Heart right ventricle (tissue), 16 donors: ENCODE measurements around the gene NEK4. TPM values are rescaled to one million over a fixed set of nuclear protein-coding genes. Genes with fewer than 3 reads are reported as not detected.

Experiments
- ATAC-seq, 8 donors: fragments of 200-7000 bp; cut with Tn5 transposase; one replicate each; pipeline ENCODE4 v1.9.1; 2020; ENCODE audit warnings: mild to moderate bottlenecking in 8 of 8, moderate library complexity in 8 of 8, moderate number of reproducible peaks in 1 of 8
- DNase-seq, 2 donors: peaks; one replicate each; pipeline ENCODE4 v3.0.0-alpha.2; 2020
- H3K27ac ChIP-seq, 10 donors: fragments of 200-600 bp; sonication (generic) in 2 of 10; one replicate each; pipeline versions ENCODE4 v1.5.0 to v1.8.0; 2020 to 2022; ENCODE audit warnings: mild to moderate bottlenecking in 3 of 10
- H3K27me3 ChIP-seq, 7 donors: fragments of 200-600 bp; one replicate each; pipeline ENCODE4 v1.8.0; 2021 to 2022; ENCODE audit warnings: mild to moderate bottlenecking in 2 of 7
- H3K36me3 ChIP-seq, 9 donors: fragments of 200-600 bp; sonication (generic) in 1 of 9; one replicate each; pipeline versions ENCODE4 v1.5.0 to v1.8.0; 2020 to 2022; ENCODE audit warnings: mild to moderate bottlenecking in 2 of 9
- H3K4me1 ChIP-seq, 9 donors: fragments of 200-600 bp; sonication (generic) in 1 of 9; one replicate each; pipeline versions ENCODE4 v1.5.0 to v1.8.0; 2020 to 2022; ENCODE audit warnings: mild to moderate bottlenecking in 4 of 9
- H3K4me3 ChIP-seq, 10 donors: fragments of 200-600 bp; sonication (generic) in 2 of 10; one replicate each; pipeline versions ENCODE4 v1.5.0 to v1.8.0; 2020 to 2022; ENCODE audit warnings: mild to moderate bottlenecking in 7 of 10, moderate library complexity in 2 of 10
- H3K9me3 ChIP-seq, 11 donors: fragments of 200-600 bp in 10 of 11; sonication (generic) in 2 of 11; one replicate each; pipeline versions ENCODE4 v1.5.0 to v1.8.0; 2013 to 2022; ENCODE audit warnings: mild to moderate bottlenecking in 2 of 11, control low read depth in 1 of 11, moderate library complexity in 1 of 11
- WGBS, 2 donors: extraction: QIAGEN DNeasy Blood & Tissue Kit; methylation state at CpG; one replicate each; pipeline ENCODE4 v1.1.7; 2013; ENCODE audit warnings: inconsistent platforms in 1 of 2; 5-methylcytosine and 5-hydroxymethylcytosine counted together
- intact Hi-C, 10 donors: fragments of 100-400 bp; cut with DNase I; formaldehyde crosslinking; loops; one replicate each; pipeline versions ENCODE4 v1.11.1 to v1.14.2; 2022
- polyA plus RNA-seq, 2 donors: library from polyadenylated mRNA; stranded (reverse); fragments of 200-250 nt; gene quantifications; one replicate each; pipeline ENCODE4 v1.2.3, GENCODE V29; 2013
- total RNA-seq, 10 donors: library from RNA; stranded (reverse); fragmentation: NEBNext Ultra II Directional in 3 of 10; extraction: Animal tissue kit (Norgen Biotek cat#: 25700) in 3 of 10; gene quantifications; one replicate each; pipeline versions ENCODE4 v1.2.1 to v1.2.4, GENCODE V29; 2021 to 2023
- TF ChIP-seq, protein P1 (sequence below), 9 donors: fragments of 200-600 bp; sonication (generic) in 2 of 9; IDR thresholded peaks; one replicate each; pipeline versions ENCODE4 v1.5.0 to v1.8.0; 2021 to 2022; ENCODE audit warnings: antibody characterized with exemption in 9 of 9, mild to moderate bottlenecking in 5 of 9, moderate library complexity in 1 of 9
- donor health status: Arrhythmogenic right ventricular cardiomyopathy.
- donor health status: ischemic (EF 13 %, LVEDD 7.1; RV severe dilation, severe dysfunction).
- donor health status: healthy with polysubstance abuse.
- donor health status: DM: no; HTN: yes; CAD: no.
- donor health status: DM: no; HTN: no; CAD: no.
- donor health status: ischemic (EF 25% LVEDD 6.9; RV normal size, moderate dysfunction).
- donor health status: ischemic (EF 25% LVEDD 5.7; RV mildly dilated, moderate dysfunction).
- donor health status: healthy.
- donor health status: DM: yes; HTN: yes; CAD: no.
- donor health status: Ischemic cardiomyopathy.
- donor health status: ischemic (EF 35%, LVEDD 5.7; RV mildly dilated, moderate dysfunction).
- donor health status: nonischemic (EF 11% LVEDD 7.7; RV severe dilation, severe dysfunction).
- donor health status: DM: yes; HTN: yes; CAD: no.
- donor health status: PGD.
- donor health status: ischemic (EF 29% LVEDD 5.4; RV normal size, mild dysfunction).
- donor health status: nonischemic (EF 23%, LVEDD 6.1; RV moderate dilation, normal function).

The NEK4 gene
- total and polyA plus RNA-seq, 12 donors = 4.6 to 21.4 (median 16.0) TPM

DNA sequence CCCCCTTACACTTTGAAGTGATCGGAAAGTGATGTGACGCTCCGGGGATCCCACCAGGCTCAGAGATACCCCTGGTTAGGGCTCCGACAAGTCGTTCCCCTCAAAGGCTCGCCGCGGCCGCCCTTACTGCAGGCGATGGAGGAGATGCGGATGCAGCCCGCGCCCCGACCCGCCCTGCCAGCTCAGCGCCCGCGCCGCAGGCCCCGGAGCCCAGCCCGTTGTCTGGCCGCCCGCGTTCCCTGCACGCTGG is 65.4 kb downstream of the NEK4 start:
- 0% methylated on average over 25 of the region's 25 CpGs for whole genome bisulfite sequencing, 2 donors
- H3K27me3 ChIP-seq = no peaks in the 10 kb centered on the region
- peak overlapping the region; percentile 48 to 97 (median 86) for H3K4me3 ChIP-seq
- no peaks in the 10 kb centered on the region for H3K9me3 ChIP-seq
- ATAC-seq (peak in 1 of 8 donors; percentile 65), DNase-seq (no peak)
- peaks cover 0 to 31% (median 20%) of the 10 kb centered on the region in 9 donors for H3K36me3 ChIP-seq
- peak overlapping the region; percentile 60 to 97 (median 92) for H3K27ac ChIP-seq
- intact Hi-C loops = no loop called here
- peaks cover 8 to 41% (median 31%) of the 10 kb centered on the region in 9 donors for H3K4me1 ChIP-seq
- TF ChIP-seq, protein P1, sequence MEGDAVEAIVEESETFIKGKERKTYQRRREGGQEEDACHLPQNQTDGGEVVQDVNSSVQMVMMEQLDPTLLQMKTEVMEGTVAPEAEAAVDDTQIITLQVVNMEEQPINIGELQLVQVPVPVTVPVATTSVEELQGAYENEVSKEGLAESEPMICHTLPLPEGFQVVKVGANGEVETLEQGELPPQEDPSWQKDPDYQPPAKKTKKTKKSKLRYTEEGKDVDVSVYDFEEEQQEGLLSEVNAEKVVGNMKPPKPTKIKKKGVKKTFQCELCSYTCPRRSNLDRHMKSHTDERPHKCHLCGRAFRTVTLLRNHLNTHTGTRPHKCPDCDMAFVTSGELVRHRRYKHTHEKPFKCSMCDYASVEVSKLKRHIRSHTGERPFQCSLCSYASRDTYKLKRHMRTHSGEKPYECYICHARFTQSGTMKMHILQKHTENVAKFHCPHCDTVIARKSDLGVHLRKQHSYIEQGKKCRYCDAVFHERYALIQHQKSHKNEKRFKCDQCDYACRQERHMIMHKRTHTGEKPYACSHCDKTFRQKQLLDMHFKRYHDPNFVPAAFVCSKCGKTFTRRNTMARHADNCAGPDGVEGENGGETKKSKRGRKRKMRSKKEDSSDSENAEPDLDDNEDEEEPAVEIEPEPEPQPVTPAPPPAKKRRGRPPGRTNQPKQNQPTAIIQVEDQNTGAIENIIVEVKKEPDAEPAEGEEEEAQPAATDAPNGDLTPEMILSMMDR (IDR thresholded peaks at IDR 0.05) = no peak

DNA sequence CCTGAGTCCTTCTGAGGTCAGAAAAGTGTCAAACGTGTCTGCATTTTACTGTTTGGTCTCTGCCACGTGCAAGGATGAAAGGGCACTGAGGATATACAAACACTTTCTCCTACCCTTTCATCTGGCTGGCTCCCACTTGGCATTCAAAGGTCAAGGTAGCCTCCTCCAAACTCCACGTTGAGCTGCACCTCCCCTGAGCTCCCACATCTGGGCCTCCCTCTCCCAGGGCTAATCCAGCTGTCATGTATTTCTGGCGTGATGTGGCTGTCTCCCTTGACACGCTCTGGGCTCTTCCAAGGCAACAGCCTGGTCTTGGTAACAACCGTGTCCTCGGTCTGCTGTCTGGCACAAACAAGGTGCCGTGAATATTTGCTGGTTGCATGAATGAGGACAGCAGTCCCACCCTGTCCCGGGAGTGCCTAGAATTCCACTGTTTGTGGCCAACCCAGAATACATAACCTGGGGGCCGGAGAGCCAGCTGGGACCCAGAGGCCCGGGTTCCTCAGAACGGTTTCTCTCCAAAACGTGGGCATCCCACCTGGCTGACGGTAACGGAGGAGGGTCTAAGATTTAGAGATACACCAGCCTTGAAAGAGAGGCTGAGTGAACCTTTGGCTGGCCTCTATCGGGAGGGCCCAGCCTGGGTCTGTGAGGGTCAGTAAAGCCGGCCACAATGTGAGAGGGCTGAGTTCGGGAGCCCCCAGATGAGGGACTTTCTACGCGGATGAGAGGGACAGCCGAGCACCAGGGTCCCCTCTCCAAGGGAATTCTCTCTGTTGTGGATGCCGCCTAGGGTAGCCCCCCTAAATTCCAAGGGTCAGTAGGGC is 65.9 kb downstream of the NEK4 start:
- H3K4me1 ChIP-seq = peaks cover 8 to 41% (median 31%) of the 10 kb centered on the region in 9 donors
- intact Hi-C loops = no loop called here
- ATAC-seq (peak in 6 of 8 donors; percentile 11 to 33 (median 19)), DNase-seq (no peak)
- no peaks in the 10 kb centered on the region for H3K9me3 ChIP-seq
- peak overlapping the region; percentile 48 to 97 (median 86) for H3K4me3 ChIP-seq
- H3K27ac ChIP-seq = peak overlapping the region; percentile 60 to 97 (median 92)
- 1 to 3% methylated on average over 22 of the region's 22 CpGs for WGBS, 2 donors
- TF ChIP-seq, protein P1 (IDR thresholded peaks at IDR 0.05) = no peak
- peaks cover 0 to 32% (median 15%) of the 10 kb centered on the region in 9 donors for H3K36me3 ChIP-seq
- H3K27me3 ChIP-seq = no peaks in the 10 kb centered on the region

DNA sequence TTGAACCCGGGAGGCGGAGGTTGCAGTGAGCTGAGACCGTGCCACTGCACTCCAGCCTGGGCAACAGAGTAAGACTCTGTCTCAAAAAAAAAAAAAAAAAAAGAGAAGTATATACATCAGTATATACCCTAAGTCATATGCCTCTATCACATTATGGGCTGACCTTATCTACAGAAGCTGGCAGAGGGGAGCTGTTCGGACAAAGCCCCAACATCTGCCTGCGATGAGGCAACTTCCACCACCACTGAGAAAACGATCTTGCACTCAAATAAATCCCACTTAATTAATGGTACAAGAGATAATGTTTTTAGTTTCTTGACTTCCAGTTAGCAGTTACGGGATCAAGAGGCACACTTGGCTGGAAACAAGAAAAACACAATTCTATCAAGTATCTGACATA is 67.4 kb downstream of the NEK4 start:
- H3K4me3 ChIP-seq = no peak overlapping the region
- H3K27ac ChIP-seq = no peak overlapping the region
- intact Hi-C loops = no loop called here
- H3K36me3 ChIP-seq = peaks cover 0 to 32% (median 14%) of the 10 kb centered on the region in 9 donors
- no peaks in the 10 kb centered on the region for H3K9me3 ChIP-seq
- no peak for ATAC-seq
- WGBS, 2 donors = 93 to 94% methylated on average over 7 of the region's 7 CpGs
- no peaks in the 10 kb centered on the region for H3K27me3 ChIP-seq
- H3K4me1 ChIP-seq = peaks cover 8 to 40% (median 31%) of the 10 kb centered on the region in 9 donors
- TF ChIP-seq, protein P1 (IDR thresholded peaks at IDR 0.05) = no peak
- no peak for DNase-seq

- H3K36me3 ChIP-seq = peaks cover 6 to 78% (median 49%) of the 10 kb centered on the region in 9 donors
- H3K27me3 ChIP-seq = no peaks in the 10 kb centered on the region
- DNase-seq = no peak
- H3K9me3 ChIP-seq = no peaks in the 10 kb centered on the region
- intact Hi-C loops = no loop called here
- TF ChIP-seq, protein P1 (IDR thresholded peaks at IDR 0.05) = no peak
- peak overlapping the region in 1 of 10 donors; percentile 5 for H3K27ac ChIP-seq
- ATAC-seq = no peak
- WGBS, 2 donors = 93 to 94% methylated on average over 4 of the region's 4 CpGs
- no peak overlapping the region for H3K4me3 ChIP-seq
- no peaks in the 10 kb centered on the region for H3K4me1 ChIP-seq
These were observed 73.1 kb downstream of the NEK4 start for GRCh38 chr3:52697632-52697965.
